H7 (cell line): ENCODE results near the gene SETD1B. TPM values are rescaled to one million over a fixed set of nuclear protein-coding genes. Genes with fewer than 3 reads are reported as not detected.

ENCODE experiments used
- DNase-seq: peaks from one replicate; pipeline ENCODE4 v3.0.0; 2012
- H3K27me3 ChIP-seq: 2 replicates; pipeline ENCODE4 v1.6.0; 2011; ENCODE audit warnings: mild to moderate bottlenecking, low read length; ENCODE audit not compliant: control insufficient read depth, insufficient read depth
- H3K36me3 ChIP-seq: replicated peaks from 2 replicates; pipeline ENCODE4 v1.5.1; 2011; ENCODE audit warnings: low read length; ENCODE audit not compliant: control insufficient read depth, insufficient read depth
- H3K4me3 ChIP-seq: 2 replicates; pipeline ENCODE4 v1.5.1; 2011; ENCODE audit warnings: low read depth, mild to moderate bottlenecking, control low read depth, low read length, moderate library complexity; ENCODE audit not compliant: insufficient read depth
- total RNA-seq: library from RNA; depleted of rRNA; stranded (reverse); fragments of >200 nt; shearing (Covaris generic); gene quantifications from 2 replicates; pipeline ENCODE4 v1.2.3, GENCODE V29; 2014

Gene SETD1B
- total RNA-seq, 1 experiment from 2014 or later: 3.5 TPM

- no peaks in the 10 kb centered on the region for H3K27me3 ChIP-seq
- no peak overlapping the region for H3K4me3 ChIP-seq
- H3K36me3 ChIP-seq: peaks cover 10% of the 10 kb centered on the region
- no peak for DNase-seq
Measured at GRCh38 chr12:121828826-121829225, 25.0 kb downstream of the SETD1B start.

GRCh38 chr12:121829250-121829918, 25.6 kb downstream of the SETD1B start:
- Histone ChIP-seq H3K36me3 (peaks cover 7% of the 10 kb centered on the region), H3K4me3 (no peak overlapping the region), H3K27me3 (no peaks in the 10 kb centered on the region)
- no peak for DNase-seq

GRCh38 chr12:121830134-121830533, 26.3 kb downstream of the SETD1B start:
- H3K36me3 ChIP-seq: peaks cover 7% of the 10 kb centered on the region
- no peaks in the 10 kb centered on the region for H3K27me3 ChIP-seq
- DNase-seq: peak; percentile 47
- no peak overlapping the region for H3K4me3 ChIP-seq

- DNase-seq: peak; percentile 41
- Histone ChIP-seq H3K36me3 (peaks cover 7% of the 10 kb centered on the region), H3K27me3 (no peaks in the 10 kb centered on the region)
Measured at GRCh38 chr12:121830588-121831265, 26.9 kb downstream of the SETD1B start.

GRCh38 chr12:121831571-121832245, 27.9 kb downstream of the SETD1B start:
- no peaks in the 10 kb centered on the region for H3K27me3 ChIP-seq
- H3K4me3 ChIP-seq: no peak overlapping the region
- no peak for DNase-seq

More at GRCh38 chr12:121830588-121831265, 26.9 kb downstream of the SETD1B start:
- H3K4me3 ChIP-seq: no peak overlapping the region

GRCh38 chr12:121837680-121838079, 33.9 kb downstream of the SETD1B start:
- H3K36me3 ChIP-seq: no peaks in the 10 kb centered on the region
- H3K27me3 ChIP-seq: no peaks in the 10 kb centered on the region; the same call in 1 of the 2 replicates
- DNase-seq: no peak
- H3K4me3 ChIP-seq: no peak overlapping the region

More at GRCh38 chr12:121831571-121832245, 27.9 kb downstream of the SETD1B start:
- peaks cover 7% of the 10 kb centered on the region for H3K36me3 ChIP-seq

GRCh38 chr12:121838126-121838525, 34.3 kb downstream of the SETD1B start:
- no peaks in the 10 kb centered on the region for H3K36me3 ChIP-seq
- no peak for DNase-seq
- H3K4me3 ChIP-seq: no peak overlapping the region
- H3K27me3 ChIP-seq: no peaks in the 10 kb centered on the region; the same call in 1 of the 2 replicates

GRCh38 chr12:121839106-121839992, 35.5 kb downstream of the SETD1B start:
- DNase-seq: peak; percentile 100
- peak overlapping the region; percentile 76 for H3K4me3 ChIP-seq
- no peaks in the 10 kb centered on the region; the same call in 1 of the 2 replicates for H3K27me3 ChIP-seq
- no peaks in the 10 kb centered on the region for H3K36me3 ChIP-seq

- peak overlapping the region; percentile 76 for H3K4me3 ChIP-seq
- no peaks in the 10 kb centered on the region for H3K36me3 ChIP-seq
- no peaks in the 10 kb centered on the region; the same call in 1 of the 2 replicates for H3K27me3 ChIP-seq
- no peak for DNase-seq
Measured at GRCh38 chr12:121839993-121840761, 36.4 kb downstream of the SETD1B start.

GRCh38 chr12:121843236-121843982, 39.6 kb downstream of the SETD1B start:
- DNase-seq: no peak
- Histone ChIP-seq H3K4me3 (no peak overlapping the region), H3K36me3 (no peaks in the 10 kb centered on the region), H3K27me3 (no peaks in the 10 kb centered on the region; the same call in 1 of the 2 replicates)

- H3K36me3 ChIP-seq: no peaks in the 10 kb centered on the region
- H3K4me3 ChIP-seq: no peak overlapping the region
- DNase-seq: no peak
- no peaks in the 10 kb centered on the region for H3K27me3 ChIP-seq
Measured at GRCh38 chr12:121845701-121846100, 41.9 kb downstream of the SETD1B start.

- no peaks in the 10 kb centered on the region for H3K36me3 ChIP-seq
- no peak for DNase-seq
- H3K27me3 ChIP-seq: no peaks in the 10 kb centered on the region
- H3K4me3 ChIP-seq: no peak overlapping the region
Measured at GRCh38 chr12:121849211-121849610, 45.4 kb downstream of the SETD1B start.

GRCh38 chr12:121849665-121850064, 45.9 kb downstream of the SETD1B start:
- H3K27me3 ChIP-seq: no peaks in the 10 kb centered on the region
- no peak overlapping the region for H3K4me3 ChIP-seq
- peak; percentile 34 for DNase-seq
- H3K36me3 ChIP-seq: no peaks in the 10 kb centered on the region
